Measurements from ENCODE around the gene OR10A2. TPM values are rescaled to one million over a fixed set of nuclear protein-coding genes. Genes with fewer than 3 reads are reported as not detected.

OR10A2 gene
- total and polyA plus RNA-seq, 2 donors (not counting 1 experiment from before 2014, with no cell fraction given): not detected

DNA sequence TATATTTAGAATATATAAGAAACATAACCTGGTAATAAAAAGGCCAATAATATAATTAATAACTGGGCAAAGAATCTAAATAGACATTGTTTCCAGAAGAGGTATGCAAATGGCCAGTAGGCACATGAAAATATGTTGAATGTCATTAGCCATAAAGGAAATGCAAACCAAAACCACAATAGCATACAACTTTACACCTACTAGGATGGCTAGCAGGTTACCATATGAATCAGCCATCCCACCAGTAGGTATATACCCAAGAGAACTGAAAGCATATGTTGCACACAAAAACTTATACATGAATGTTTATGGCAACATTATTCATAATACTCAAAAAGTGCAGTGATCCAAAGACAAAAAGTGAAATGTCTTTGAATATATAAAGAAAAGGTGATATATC is 32.2 kb downstream of the OR10A2 start:
- no peak overlapping the region for H3K4me3 Mint-ChIP-seq
- intact Hi-C loops (cut with micrococcal nuclease): no loop called here
- Histone ChIP-seq H3K4me1 (ENCODE audit: control insufficient read depth in 2 of 2, insufficient read depth in 2 of 2, low read length in 2 of 2) (no peaks in the 10 kb centered on the region), H3K4me2 (replicated peaks; ENCODE audit: low read depth, low read length, poor library complexity, severe bottlenecking) (no peak overlapping the region), H3K9ac (ENCODE audit: low read length) (no peak overlapping the region), H3K4me3 (ENCODE audit: control extremely low read depth in 1 of 5, extremely low read depth in 1 of 5, insufficient read depth in 1 of 5, low read depth in 2 of 5, low read length in 4 of 5) (no peak overlapping the region), H2AFZ (ENCODE audit: insufficient read depth, low read depth, low read length, poor library complexity, severe bottlenecking) (no peak overlapping the region), H3K9me3 (ENCODE audit: control extremely low read depth in 1 of 3, control insufficient read depth in 2 of 3, insufficient read depth in 1 of 3, low read length in 2 of 3) (no peaks in the 10 kb centered on the region), H3K79me2 (ENCODE audit: control insufficient read depth, insufficient read depth, low read length) (no peaks in the 10 kb centered on the region), H3K36me3 (replicated peaks in 1 of 2; ENCODE audit: control extremely low read depth in 1 of 2, control insufficient read depth in 1 of 2, extremely low read depth in 1 of 2, insufficient read depth in 2 of 2, low read length in 1 of 2) (no peaks in the 10 kb centered on the region), H3K27ac (ENCODE audit: low read length in 2 of 2) (no peak overlapping the region), H4K20me1 (ENCODE audit: control insufficient read depth, insufficient read depth, low read length, poor library complexity, severe bottlenecking) (no peaks in the 10 kb centered on the region), H3K27me3 (replicated peaks in 1 of 4; ENCODE audit: control extremely low read depth in 1 of 4, control insufficient read depth in 3 of 4, insufficient read depth in 4 of 4, low read length in 3 of 4) (peaks cover 0 to 2% (median 0%) of the 10 kb centered on the region in 4 experiments)
- no peak for DNase-seq
- TF ChIP-seq, protein P1, sequence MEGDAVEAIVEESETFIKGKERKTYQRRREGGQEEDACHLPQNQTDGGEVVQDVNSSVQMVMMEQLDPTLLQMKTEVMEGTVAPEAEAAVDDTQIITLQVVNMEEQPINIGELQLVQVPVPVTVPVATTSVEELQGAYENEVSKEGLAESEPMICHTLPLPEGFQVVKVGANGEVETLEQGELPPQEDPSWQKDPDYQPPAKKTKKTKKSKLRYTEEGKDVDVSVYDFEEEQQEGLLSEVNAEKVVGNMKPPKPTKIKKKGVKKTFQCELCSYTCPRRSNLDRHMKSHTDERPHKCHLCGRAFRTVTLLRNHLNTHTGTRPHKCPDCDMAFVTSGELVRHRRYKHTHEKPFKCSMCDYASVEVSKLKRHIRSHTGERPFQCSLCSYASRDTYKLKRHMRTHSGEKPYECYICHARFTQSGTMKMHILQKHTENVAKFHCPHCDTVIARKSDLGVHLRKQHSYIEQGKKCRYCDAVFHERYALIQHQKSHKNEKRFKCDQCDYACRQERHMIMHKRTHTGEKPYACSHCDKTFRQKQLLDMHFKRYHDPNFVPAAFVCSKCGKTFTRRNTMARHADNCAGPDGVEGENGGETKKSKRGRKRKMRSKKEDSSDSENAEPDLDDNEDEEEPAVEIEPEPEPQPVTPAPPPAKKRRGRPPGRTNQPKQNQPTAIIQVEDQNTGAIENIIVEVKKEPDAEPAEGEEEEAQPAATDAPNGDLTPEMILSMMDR (IDR thresholded peaks at IDR 0.05): no peak
- TF ChIP-seq EZH2 (IDR thresholded peaks at IDR 0.05; ENCODE audit: borderline replicate concordance, insufficient read depth, low read depth, low read length, poor library complexity, severe bottlenecking): no peak
- no peak overlapping the region for H3K27ac Mint-ChIP-seq
- POLR2A ChIA-PET: no interaction called here
- H3K4me1 Mint-ChIP-seq: peaks cover 2% of the 10 kb centered on the region
- CTCF ChIA-PET: no interaction called here
- no peak for ATAC-seq (ENCODE audit: low read depth)
- no peaks in the 10 kb centered on the region for H3K9me3 Mint-ChIP-seq (ENCODE audit: insufficient read depth)
- H3K27me3 Mint-ChIP-seq: peaks cover 7% of the 10 kb centered on the region

DNA sequence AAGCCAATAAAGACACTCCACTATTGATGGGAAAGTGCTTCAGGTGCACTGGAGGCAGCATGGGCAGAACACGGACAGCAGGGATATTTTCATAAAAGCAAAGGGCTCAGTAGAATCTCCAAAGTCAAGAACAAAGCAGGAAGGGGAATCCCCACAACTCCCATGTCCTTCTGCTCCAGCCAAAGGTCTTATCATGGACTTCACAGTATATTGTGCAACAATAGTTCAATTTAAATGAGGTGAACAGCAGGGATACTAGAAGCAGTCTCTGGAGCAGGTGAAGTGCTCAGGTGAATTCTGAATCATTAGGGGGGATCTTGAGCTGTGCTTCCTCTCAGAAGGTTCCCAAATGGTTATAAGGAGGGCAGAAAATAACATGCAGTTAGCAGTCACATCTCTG is 36.1 kb downstream of the OR10A2 start:
- peaks cover 2% of the 10 kb centered on the region for H3K4me1 Mint-ChIP-seq
- no peak for DNase-seq
- H3K9me3 Mint-ChIP-seq (ENCODE audit: insufficient read depth): no peaks in the 10 kb centered on the region
- H3K36me3 ChIP-seq (replicated peaks in 1 of 2; ENCODE audit: control extremely low read depth in 1 of 2, control insufficient read depth in 1 of 2, extremely low read depth in 1 of 2, insufficient read depth in 2 of 2, low read length in 1 of 2): no peaks in the 10 kb centered on the region
- ChIA-PET POLR2A (interaction anchor here (0.6 kb wide), 1 partner anchor 90 kb away, joined by 8 read pairs; no protein-coding TSS in a partner anchor), CTCF (no interaction called here)
- intact Hi-C loops (cut with micrococcal nuclease): no loop called here
- no peak overlapping the region for H3K4me2 ChIP-seq (replicated peaks; ENCODE audit: low read depth, low read length, poor library complexity, severe bottlenecking)
- H3K4me1 ChIP-seq (ENCODE audit: control insufficient read depth in 2 of 2, insufficient read depth in 2 of 2, low read length in 2 of 2): no peaks in the 10 kb centered on the region
- H4K20me1 ChIP-seq (ENCODE audit: control insufficient read depth, insufficient read depth, low read length, poor library complexity, severe bottlenecking): no peaks in the 10 kb centered on the region
- H3K27ac ChIP-seq (ENCODE audit: low read length in 2 of 2): no peak overlapping the region
- H2AFZ ChIP-seq (ENCODE audit: insufficient read depth, low read depth, low read length, poor library complexity, severe bottlenecking): no peak overlapping the region
- H3K27me3 Mint-ChIP-seq: peaks cover 13% of the 10 kb centered on the region
- H3K9me3 ChIP-seq (ENCODE audit: control extremely low read depth in 1 of 3, control insufficient read depth in 2 of 3, insufficient read depth in 1 of 3, low read length in 2 of 3): no peaks in the 10 kb centered on the region
- no peak overlapping the region for H3K9ac ChIP-seq (ENCODE audit: low read length)
- H3K4me3 Mint-ChIP-seq: no peak overlapping the region
- H3K27ac Mint-ChIP-seq: no peak overlapping the region
- H3K4me3 ChIP-seq (ENCODE audit: control extremely low read depth in 1 of 5, extremely low read depth in 1 of 5, insufficient read depth in 1 of 5, low read depth in 2 of 5, low read length in 4 of 5): no peak overlapping the region
- H3K27me3 ChIP-seq (replicated peaks in 1 of 4; ENCODE audit: control extremely low read depth in 1 of 4, control insufficient read depth in 3 of 4, insufficient read depth in 4 of 4, low read length in 3 of 4): no peaks in the 10 kb centered on the region
- WGBS (ENCODE audit: insufficient coverage): 100% methylated on average over 1 of the region's 1 CpG
- H3K79me2 ChIP-seq (ENCODE audit: control insufficient read depth, insufficient read depth, low read length): no peaks in the 10 kb centered on the region
- ATAC-seq (ENCODE audit: low read depth): no peak
- TF ChIP-seq, protein P1 (IDR thresholded peaks at IDR 0.05): no peak
- TF ChIP-seq EZH2 (IDR thresholded peaks at IDR 0.05; ENCODE audit: borderline replicate concordance, insufficient read depth, low read depth, low read length, poor library complexity, severe bottlenecking): no peak
